Skin of body (tissue), 2 donors: ENCODE results near the gene CMTM4. TPM values are rescaled to one million over a fixed set of nuclear protein-coding genes. Genes with fewer than 3 reads are reported as not detected.
"Not testable (repeated sequence)": the region's sequence is repeated elsewhere in the genome, so short reads cannot be mapped to it uniquely, and the experiment has no call there.

ENCODE experiments used
- DNase-seq: peaks from one replicate; lab custom pipeline; 2025; lab: John Stamatoyannopoulos, UW
- total RNA-seq: library from RNA; depleted of rRNA; stranded (reverse); fragments of >200 nt; gene quantifications from one replicate; pipeline ENCODE4 v1.2.3, GENCODE V29; 2014

The CMTM4 gene
- total RNA-seq, 1 donor from 2014 or later = 18.7 TPM

- no peak for DNase-seq
Measured at GRCh38 chr16:66673691-66674090, 22.9 kb downstream of the CMTM4 start.

DNA sequence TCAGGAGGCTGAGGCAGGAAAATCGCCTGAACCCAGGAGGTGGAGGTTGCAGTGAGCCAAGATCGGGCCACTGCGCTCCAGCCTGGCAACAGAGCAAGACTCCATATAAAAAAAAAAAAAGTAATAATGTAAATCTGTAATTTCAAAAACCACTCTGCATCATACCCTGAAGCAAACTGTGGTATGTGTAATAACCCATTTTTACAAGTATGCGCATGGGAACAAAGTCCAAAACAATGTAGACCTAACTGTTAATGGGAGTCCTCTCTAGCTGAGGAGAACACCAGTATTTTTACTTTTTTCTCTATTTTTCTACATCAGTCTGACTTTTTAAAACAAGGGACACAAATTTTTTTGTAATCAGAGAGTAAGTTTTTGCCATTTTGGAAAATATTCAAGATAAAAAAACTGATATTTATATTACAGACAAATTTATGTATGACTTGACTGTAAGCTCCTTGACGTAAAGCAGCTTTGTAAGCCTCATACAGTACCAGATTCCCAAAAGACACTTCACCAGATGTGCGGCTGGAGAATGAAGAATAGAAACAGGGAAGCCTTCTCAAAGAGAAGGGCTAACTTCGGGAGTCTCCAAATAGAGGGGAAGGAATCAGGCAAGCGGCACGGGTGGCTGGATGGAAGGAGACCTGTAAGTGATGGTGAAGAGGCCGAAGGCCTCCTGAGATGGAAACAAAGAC is 25.7 kb downstream of the CMTM4 start:
- no peak for DNase-seq

DNA sequence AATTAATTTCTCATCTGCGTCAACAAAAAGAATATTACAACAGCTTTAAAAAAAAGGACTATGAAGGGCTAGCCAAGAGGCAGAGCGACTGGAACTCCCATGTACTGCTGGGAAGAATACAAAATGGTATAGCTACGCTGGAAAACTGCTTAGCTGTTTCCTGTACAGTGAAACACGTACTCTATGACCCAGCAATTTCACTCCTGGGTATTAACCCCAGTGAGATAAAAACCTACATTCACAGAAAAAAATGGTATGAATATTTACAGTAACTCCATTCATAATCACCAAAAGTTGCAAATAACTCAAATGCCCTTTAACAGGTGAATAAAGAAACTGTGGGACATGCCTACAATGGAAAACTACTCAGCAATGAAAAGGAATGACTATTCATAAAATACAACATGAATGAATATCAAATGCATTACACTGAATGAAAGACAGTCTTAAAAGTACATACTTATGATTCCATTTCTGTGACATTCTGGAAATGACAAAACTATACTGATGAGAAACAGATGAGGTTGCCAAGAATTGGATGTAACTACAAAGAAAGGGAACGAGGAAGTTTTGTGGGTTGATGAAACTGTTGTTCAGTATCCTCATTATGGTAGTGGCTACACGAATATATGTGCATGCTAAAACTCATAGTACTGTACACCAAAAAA is 27.6 kb downstream of the CMTM4 start:
- DNase-seq = peak; percentile 77

DNA sequence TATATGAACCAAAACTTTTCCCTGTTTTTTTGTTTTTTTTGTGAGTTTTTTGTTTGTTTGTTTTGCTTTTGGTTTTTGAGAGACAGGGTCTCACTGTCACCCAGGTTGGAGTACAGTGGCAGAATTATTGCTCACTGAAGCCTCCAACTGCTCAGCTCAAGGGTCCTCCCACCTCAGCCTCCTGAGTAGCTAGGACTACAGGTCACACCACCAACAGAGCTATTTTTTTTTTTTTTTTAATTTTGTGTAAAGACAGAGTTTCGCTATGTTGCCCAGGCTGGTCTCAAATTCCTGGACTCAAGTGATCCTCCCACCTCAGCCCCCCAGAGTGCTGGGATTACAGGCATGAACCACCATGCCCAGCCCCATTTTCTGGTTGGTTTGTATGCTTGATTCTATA is 28.6 kb downstream of the CMTM4 start:
- DNase-seq = no peak

DNA sequence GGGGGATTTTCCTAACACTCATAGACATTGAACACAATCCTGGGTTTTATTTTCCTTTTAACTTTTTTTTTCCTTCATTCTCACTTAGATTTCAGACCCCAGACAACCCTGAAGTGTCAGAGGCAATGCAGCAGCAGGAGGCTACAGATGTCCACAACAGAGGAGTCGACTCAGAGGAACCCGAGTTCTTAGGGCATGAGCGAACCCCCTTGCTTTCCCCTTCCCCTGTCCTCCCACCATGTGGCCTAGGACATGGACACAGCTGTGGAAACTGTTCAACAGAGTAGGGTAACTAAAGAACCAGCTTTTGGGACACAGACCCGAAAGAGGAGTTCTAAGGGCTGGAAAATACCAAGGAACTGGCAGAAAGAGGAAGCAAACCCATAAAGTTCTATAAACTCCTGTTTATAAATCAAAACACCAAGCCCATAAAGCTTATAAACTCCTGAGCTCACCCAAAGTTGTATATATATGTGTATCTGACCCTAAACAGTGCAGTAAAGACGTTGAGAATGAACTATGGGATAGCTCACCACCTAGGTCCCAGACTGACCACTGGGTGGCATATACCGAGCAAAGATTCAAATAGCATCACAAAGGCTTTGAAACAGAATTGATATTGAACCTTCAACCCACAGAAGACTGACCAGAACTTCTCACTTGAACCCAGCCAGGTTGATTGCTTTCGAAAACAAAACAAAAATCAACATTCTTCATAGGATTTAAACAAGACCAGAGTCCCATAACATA is 33.9 kb downstream of the CMTM4 start:
- no peak for DNase-seq

GRCh38 chr16:66661671-66662346 is 34.7 kb downstream of the CMTM4 start:
- DNase-seq = not testable (repeated sequence)

DNA sequence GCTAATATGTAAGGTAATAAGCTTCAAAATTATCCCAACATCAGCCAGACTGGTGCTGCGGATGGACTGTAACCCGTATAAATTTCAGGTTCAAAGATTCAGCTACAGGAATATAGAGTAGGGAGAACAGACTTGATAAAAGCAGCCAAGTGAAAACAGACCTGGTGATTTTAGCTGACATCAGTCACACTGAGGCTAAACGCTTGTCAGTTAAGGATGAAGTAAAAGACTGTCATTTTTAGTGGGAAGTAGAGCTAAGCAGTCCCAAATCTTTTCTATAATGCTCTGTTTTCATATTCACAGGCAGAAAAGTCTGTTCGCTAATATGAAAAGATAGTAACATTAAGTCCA is 35.4 kb downstream of the CMTM4 start:
- no peak for DNase-seq

GRCh38 chr16:66660422-66661209 is 35.9 kb downstream of the CMTM4 start:
- peak; percentile 39 for DNase-seq

GRCh38 chr16:66658860-66659190 is 37.7 kb downstream of the CMTM4 start:
- DNase-seq = no peak

GRCh38 chr16:66658143-66658859 is 38.2 kb downstream of the CMTM4 start:
- DNase-seq = no peak

- no peak for DNase-seq
Measured at GRCh38 chr16:66656547-66656946, 40.0 kb downstream of the CMTM4 start.

DNA sequence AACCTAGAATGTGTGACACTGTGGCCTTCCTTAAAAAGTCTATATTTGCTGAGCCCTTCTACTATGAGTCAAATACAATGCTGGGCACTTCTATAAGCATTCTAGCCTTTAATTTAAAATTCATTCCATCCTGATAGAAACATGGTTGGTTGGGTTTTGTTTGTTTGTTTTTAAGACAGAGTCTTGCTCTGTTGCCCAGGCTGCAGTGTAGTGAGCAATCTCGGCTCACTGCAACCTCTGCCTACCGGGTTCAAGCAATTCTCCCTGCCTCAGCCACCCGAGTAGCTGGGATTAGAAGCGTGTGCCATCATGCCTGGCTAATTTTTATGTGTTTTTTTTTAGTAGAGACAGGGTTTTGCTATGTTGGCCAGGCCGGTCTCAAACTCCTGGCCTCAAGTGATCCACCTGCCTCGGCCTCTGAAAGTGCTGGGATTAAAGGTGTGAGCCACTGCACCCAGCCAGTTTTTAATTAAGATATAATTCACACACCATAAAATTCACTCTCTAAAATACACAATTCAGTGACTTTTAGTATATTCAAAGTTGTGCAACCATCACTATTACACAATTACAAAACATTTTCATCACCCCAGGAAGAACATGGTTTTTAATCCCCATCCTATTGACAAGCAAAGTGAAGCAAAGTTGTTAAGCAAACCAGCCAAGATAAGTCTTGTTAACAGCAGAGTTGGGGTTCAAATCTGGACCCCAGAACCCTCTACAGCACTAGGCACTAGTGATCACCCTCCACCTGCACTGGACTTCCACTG is 42.8 kb downstream of the CMTM4 start:
- DNase-seq = no peak

- DNase-seq = no peak
Measured at GRCh38 chr16:66652661-66653360, 43.7 kb downstream of the CMTM4 start.

GRCh38 chr16:66651965-66652364 is 44.6 kb downstream of the CMTM4 start:
- DNase-seq = no peak

GRCh38 chr16:66651474-66651765 is 45.1 kb downstream of the CMTM4 start:
- no peak for DNase-seq

DNA sequence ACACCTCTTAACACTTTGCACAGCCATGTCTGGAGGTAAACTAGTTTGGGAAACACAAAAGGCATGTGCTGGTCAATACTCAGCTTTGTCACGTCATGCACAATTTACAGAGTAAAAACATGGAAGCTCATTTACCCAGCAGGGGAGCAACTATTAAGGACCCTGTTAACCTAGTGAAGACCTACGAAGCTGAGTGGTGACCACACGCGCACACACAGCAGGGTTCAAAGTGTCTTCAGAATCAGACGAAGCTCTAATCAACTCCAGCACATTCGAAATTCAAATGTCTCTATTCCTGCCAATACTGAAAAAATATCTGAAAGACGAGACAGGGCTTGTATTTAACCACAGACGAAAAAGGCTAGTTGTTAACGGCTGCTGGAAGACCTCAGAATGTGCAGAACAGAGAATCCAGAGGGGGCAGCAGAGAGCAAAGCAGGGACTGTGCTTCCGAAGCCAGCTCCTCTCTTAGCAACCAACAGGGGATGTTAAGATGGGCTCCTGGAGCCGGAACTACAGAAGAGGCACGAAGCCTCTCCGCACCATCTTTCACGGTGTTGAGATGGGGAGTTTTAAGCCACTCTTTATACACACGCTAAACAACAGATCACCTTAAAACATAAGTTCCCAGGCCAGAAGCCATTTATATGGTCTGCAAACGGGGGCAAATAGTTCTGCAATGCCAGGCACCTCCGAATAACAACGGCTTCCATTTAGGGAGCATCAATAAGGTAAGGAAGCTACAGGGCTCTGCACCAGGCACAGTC is 45.7 kb downstream of the CMTM4 start:
- peak; percentile 84 for DNase-seq

GRCh38 chr16:66649636-66650205 is 46.8 kb downstream of the CMTM4 start:
- no peak for DNase-seq

DNA sequence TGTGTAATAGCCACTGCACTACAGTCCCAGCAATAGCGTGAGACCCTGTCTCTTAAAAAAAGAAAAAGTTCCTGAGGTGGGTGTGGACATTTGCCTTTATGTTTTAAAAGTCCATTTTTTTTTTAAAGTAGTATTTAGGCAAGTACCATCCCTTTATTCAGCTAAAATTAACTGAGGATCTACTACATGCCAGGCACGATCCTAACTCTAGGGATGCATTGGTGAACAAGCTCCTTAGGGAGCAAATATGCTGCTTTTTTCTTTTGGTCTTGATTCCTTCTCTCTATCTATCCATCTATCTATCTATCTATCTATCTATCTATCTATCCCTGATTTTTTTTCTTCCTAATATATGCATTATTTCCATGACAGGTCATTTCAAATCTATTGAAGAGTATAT is 47.4 kb downstream of the CMTM4 start:
- no peak for DNase-seq
